Measurements from ENCODE around the gene OR8B2. TPM values are rescaled to one million over a fixed set of nuclear protein-coding genes. Genes with fewer than 3 reads are reported as not detected.
"Not testable (repeated sequence)": the region's sequence is repeated elsewhere in the genome, so short reads cannot be mapped to it uniquely, and the experiment has no call there.

OR8B2 gene, protein sequence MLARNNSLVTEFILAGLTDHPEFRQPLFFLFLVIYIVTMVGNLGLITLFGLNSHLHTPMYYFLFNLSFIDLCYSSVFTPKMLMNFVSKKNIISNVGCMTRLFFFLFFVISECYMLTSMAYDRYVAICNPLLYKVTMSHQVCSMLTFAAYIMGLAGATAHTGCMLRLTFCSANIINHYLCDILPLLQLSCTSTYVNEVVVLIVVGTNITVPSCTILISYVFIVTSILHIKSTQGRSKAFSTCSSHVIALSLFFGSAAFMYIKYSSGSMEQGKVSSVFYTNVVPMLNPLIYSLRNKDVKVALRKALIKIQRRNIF
- not detected for polyA plus RNA-seq

DNA sequence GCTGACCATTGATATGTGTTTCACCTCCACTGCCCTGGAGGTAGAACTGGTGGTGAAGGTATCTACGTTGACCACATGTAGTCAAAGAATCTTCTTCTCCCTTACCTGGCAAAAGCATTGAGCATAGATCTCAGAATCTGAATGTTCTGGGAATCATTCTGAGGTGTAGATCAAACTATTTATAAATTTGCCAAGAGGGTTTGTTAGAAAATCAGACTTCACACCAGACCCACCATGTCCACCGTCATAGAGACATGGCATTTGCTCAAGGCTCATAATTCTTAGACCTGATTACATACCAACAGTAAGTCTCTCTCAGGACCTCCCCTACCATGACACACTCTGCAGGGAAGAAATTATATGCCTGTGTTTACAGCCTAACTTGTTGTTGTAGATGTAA lies at the start of gene OR8B2:
Gene OR8B2, minus strand, starts transcription at position 101 of the 400 bp plus-strand sequence. CDS start 1,156 bp downstream, outside the sequence.
- no peaks in the 10 kb centered on the region for H3K9me3 ChIP-seq (ENCODE audit: control insufficient read depth in 2 of 2, insufficient read depth in 1 of 2, low read depth in 1 of 2, low read length in 1 of 2)
- no peak within 1 kb of the TSS for H3K27ac ChIP-seq (ENCODE audit: low read depth in 2 of 2, low read length in 1 of 2)
- H3K36me3 ChIP-seq (ENCODE audit: control insufficient read depth in 2 of 2, insufficient read depth in 2 of 2, low read length in 1 of 2) = no peaks in the 10 kb centered on the region
- no peak within 1 kb of the TSS for H3K4me3 ChIP-seq (ENCODE audit: low read depth in 1 of 2, low read length in 2 of 2)
- no peaks in the 10 kb centered on the region for H3K4me1 ChIP-seq (ENCODE audit: control insufficient read depth in 2 of 2, insufficient read depth in 2 of 2, low read length in 1 of 2)
- 80 to 88% methylated on average over 2 of the region's 2 CpGs for WGBS, 2 donors
- no peaks in the 10 kb centered on the region for H3K27me3 ChIP-seq (ENCODE audit: control insufficient read depth in 1 of 2, insufficient read depth in 2 of 2, low read length in 2 of 2)

DNA sequence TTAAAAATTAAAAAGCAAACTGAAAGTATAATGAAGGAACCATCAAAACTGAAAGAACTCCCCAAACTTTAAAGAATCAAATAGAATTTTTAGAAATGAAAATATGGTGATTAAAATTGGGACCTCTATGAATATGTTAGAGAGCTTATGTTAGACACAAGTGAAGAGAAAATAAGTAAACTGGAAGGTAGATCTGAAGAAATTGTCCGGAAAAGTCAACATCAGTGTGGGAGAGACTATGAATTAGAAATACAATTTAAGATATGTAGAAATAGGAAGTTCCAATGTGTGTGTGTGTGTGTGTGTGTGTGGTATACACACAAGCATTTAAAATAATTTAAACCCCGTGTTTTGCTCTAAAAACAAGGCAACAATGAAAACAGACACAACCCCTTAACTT lies 45.3 kb upstream of the OR8B2 start:
- no peaks in the 10 kb centered on the region for H3K27me3 ChIP-seq (ENCODE audit: control insufficient read depth in 1 of 2, insufficient read depth in 2 of 2, low read length in 2 of 2)
- H3K4me3 ChIP-seq (ENCODE audit: low read depth in 1 of 2, low read length in 2 of 2) = no peak overlapping the region
- no peaks in the 10 kb centered on the region for H3K9me3 ChIP-seq (ENCODE audit: control insufficient read depth in 2 of 2, insufficient read depth in 1 of 2, low read depth in 1 of 2, low read length in 1 of 2)
- no peaks in the 10 kb centered on the region for H3K36me3 ChIP-seq (ENCODE audit: control insufficient read depth in 2 of 2, insufficient read depth in 2 of 2, low read length in 1 of 2)
- 61 to 64% methylated on average over 2 of the region's 2 CpGs for WGBS, 2 donors
- no peak overlapping the region for H3K27ac ChIP-seq (ENCODE audit: low read depth in 2 of 2, low read length in 1 of 2)
- no peaks in the 10 kb centered on the region for H3K4me1 ChIP-seq (ENCODE audit: control insufficient read depth in 2 of 2, insufficient read depth in 2 of 2, low read length in 1 of 2)

- Histone ChIP-seq H3K4me3 (ENCODE audit: low read depth in 1 of 2, low read length in 2 of 2) (no peak within 1 kb of the TSS), H3K36me3 (ENCODE audit: control insufficient read depth in 2 of 2, insufficient read depth in 2 of 2, low read length in 1 of 2) (no peaks in the 10 kb centered on the region), H3K27ac (ENCODE audit: low read depth in 2 of 2, low read length in 1 of 2) (no peak within 1 kb of the TSS), H3K4me1 (ENCODE audit: control insufficient read depth in 2 of 2, insufficient read depth in 2 of 2, low read length in 1 of 2) (no peaks in the 10 kb centered on the region), H3K9me3 (ENCODE audit: control insufficient read depth in 2 of 2, insufficient read depth in 1 of 2, low read depth in 1 of 2, low read length in 1 of 2) (no peaks in the 10 kb centered on the region), H3K27me3 (ENCODE audit: control insufficient read depth in 1 of 2, insufficient read depth in 2 of 2, low read length in 2 of 2) (no peaks in the 10 kb centered on the region)
- 83 to 84% methylated on average over 2 of the region's 2 CpGs for WGBS, 2 donors
These were observed 40.2 kb upstream of the OR8B2 start, which contains the start of gene OR8B4 for GRCh38 chr11:124424384-124424921. TSS of gene OR8B4 (minus strand) at chr11:124424871. CDS start at chr11:124424871, 0 bp downstream.

DNA sequence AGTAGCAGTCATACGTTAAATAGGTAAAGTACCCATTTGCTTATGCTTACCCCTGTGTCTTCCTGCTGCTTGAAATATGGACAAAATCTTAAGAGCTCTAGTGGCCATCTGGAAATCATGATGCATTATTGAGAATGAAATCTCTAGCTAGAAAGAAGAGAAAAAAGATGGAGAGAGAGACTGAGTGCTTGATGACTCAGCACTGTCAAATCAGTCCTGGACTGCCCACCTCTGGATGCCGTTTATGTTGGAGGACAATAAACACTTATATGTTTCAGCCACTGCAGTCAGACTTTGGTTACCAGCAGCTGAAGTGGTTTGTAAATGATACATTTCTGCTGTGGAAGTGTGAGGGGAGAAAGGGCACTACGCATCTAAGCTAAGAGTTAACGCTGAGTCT lies 36.7 kb upstream of the OR8B2 start:
- H3K4me1 ChIP-seq (ENCODE audit: control insufficient read depth in 2 of 2, insufficient read depth in 2 of 2, low read length in 1 of 2) = no peaks in the 10 kb centered on the region
- H3K27ac ChIP-seq (ENCODE audit: low read depth in 2 of 2, low read length in 1 of 2) = no peak overlapping the region
- H3K36me3 ChIP-seq (ENCODE audit: control insufficient read depth in 2 of 2, insufficient read depth in 2 of 2, low read length in 1 of 2) = no peaks in the 10 kb centered on the region
- H3K4me3 ChIP-seq (ENCODE audit: low read depth in 1 of 2, low read length in 2 of 2) = no peak overlapping the region
- no peaks in the 10 kb centered on the region for H3K27me3 ChIP-seq (ENCODE audit: control insufficient read depth in 1 of 2, insufficient read depth in 2 of 2, low read length in 2 of 2)
- 75 to 82% methylated on average over 4 of the region's 4 CpGs for whole genome bisulfite sequencing, 2 donors
- no peaks in the 10 kb centered on the region for H3K9me3 ChIP-seq (ENCODE audit: control insufficient read depth in 2 of 2, insufficient read depth in 1 of 2, low read depth in 1 of 2, low read length in 1 of 2)

DNA sequence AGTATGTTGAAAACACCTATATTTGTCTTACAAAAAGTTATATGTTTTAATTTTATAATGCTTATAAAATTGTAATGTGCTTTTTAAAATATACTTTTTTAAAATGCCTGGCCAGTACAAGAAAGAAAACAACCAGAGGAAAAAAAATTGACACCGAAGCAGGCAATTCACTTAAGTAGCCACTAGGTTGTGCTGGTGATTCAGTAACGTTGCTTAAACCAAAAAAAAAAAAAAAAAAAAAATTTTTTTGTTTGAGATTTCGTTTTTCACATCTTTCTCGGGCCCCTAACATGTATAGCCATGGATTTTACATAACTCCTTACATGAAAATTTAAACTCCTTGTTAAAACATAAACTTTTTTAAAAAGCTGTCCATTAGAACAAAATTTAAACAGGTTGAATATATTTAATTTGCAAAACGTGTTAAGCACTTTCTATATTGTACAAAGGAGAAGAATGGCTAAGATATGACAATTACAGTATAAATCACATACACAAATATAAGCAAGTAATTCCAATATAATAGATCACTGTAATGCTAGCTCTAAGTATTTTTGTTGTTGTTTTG lies 31.1 kb upstream of the OR8B2 start:
- H3K27me3 ChIP-seq (ENCODE audit: control insufficient read depth in 1 of 2, insufficient read depth in 2 of 2, low read length in 2 of 2) = no peaks in the 10 kb centered on the region
- H3K36me3 ChIP-seq (ENCODE audit: control insufficient read depth in 2 of 2, insufficient read depth in 2 of 2, low read length in 1 of 2) = no peaks in the 10 kb centered on the region
- WGBS, 2 donors = 17 to 19% methylated on average over 5 of the region's 5 CpGs
- H3K27ac ChIP-seq (ENCODE audit: low read depth in 2 of 2, low read length in 1 of 2) = no peak overlapping the region
- H3K4me3 ChIP-seq (ENCODE audit: low read depth in 1 of 2, low read length in 2 of 2) = no peak overlapping the region
- H3K9me3 ChIP-seq (ENCODE audit: control insufficient read depth in 2 of 2, insufficient read depth in 1 of 2, low read depth in 1 of 2, low read length in 1 of 2) = no peaks in the 10 kb centered on the region
- no peaks in the 10 kb centered on the region for H3K4me1 ChIP-seq (ENCODE audit: control insufficient read depth in 2 of 2, insufficient read depth in 2 of 2, low read length in 1 of 2)

DNA sequence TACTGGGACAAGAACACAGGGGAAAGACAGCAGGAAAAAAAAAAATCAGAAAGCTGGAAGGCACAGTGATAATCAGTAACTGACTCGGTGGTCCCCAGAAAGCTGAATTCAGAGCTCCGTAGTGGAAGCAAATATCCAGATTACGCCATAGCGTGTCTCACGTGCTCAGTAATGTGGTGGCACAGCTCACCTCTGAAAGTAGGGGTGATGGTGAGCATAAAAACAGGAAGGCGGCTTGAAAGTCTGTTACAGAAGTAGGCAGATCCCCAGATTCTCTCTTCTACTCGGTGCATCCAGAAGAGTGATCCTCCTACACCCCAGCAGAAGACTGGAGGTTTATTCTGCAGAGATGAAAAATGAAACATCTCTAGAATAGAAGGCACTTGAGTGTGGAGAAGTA lies 25.6 kb upstream of the OR8B2 start:
- Histone ChIP-seq H3K36me3 (ENCODE audit: control insufficient read depth in 2 of 2, insufficient read depth in 2 of 2, low read length in 1 of 2) (no peaks in the 10 kb centered on the region), H3K4me3 (ENCODE audit: low read depth in 1 of 2, low read length in 2 of 2) (no peak overlapping the region), H3K9me3 (ENCODE audit: control insufficient read depth in 2 of 2, insufficient read depth in 1 of 2, low read depth in 1 of 2, low read length in 1 of 2) (no peaks in the 10 kb centered on the region), H3K27ac (ENCODE audit: low read depth in 2 of 2, low read length in 1 of 2) (no peak overlapping the region), H3K4me1 (ENCODE audit: control insufficient read depth in 2 of 2, insufficient read depth in 2 of 2, low read length in 1 of 2) (no peaks in the 10 kb centered on the region), H3K27me3 (ENCODE audit: control insufficient read depth in 1 of 2, insufficient read depth in 2 of 2, low read length in 2 of 2) (no peaks in the 10 kb centered on the region)
- 76 to 84% methylated on average over 7 of the region's 7 CpGs for WGBS, 2 donors

GRCh38 chr11:124405581-124405980 lies 21.3 kb upstream of the OR8B2 start:
- 51 to 56% methylated on average over 2 of the region's 2 CpGs for WGBS, 2 donors

GRCh38 chr11:124403186-124403585 lies 18.9 kb upstream of the OR8B2 start:
- WGBS, 2 donors = 93 to 95% methylated on average over 14 to 26 of the region's 27 CpGs

More at GRCh38 chr11:124405581-124405980, 21.3 kb upstream of the OR8B2 start:
- Histone ChIP-seq H3K36me3 (ENCODE audit: control insufficient read depth in 2 of 2, insufficient read depth in 2 of 2, low read length in 1 of 2) (no peaks in the 10 kb centered on the region), H3K4me1 (ENCODE audit: control insufficient read depth in 2 of 2, insufficient read depth in 2 of 2, low read length in 1 of 2) (no peaks in the 10 kb centered on the region), H3K9me3 (ENCODE audit: control insufficient read depth in 2 of 2, insufficient read depth in 1 of 2, low read depth in 1 of 2, low read length in 1 of 2) (no peaks in the 10 kb centered on the region), H3K4me3 (ENCODE audit: low read depth in 1 of 2, low read length in 2 of 2) (no peak overlapping the region), H3K27me3 (ENCODE audit: control insufficient read depth in 1 of 2, insufficient read depth in 2 of 2, low read length in 2 of 2) (no peaks in the 10 kb centered on the region), H3K27ac (ENCODE audit: low read depth in 2 of 2, low read length in 1 of 2) (no peak overlapping the region)

GRCh38 chr11:124402326-124402922 lies 18.1 kb upstream of the OR8B2 start:
- no peaks in the 10 kb centered on the region for H3K36me3 ChIP-seq (ENCODE audit: control insufficient read depth in 2 of 2, insufficient read depth in 2 of 2, low read length in 1 of 2)
- no peaks in the 10 kb centered on the region for H3K4me1 ChIP-seq (ENCODE audit: control insufficient read depth in 2 of 2, insufficient read depth in 2 of 2, low read length in 1 of 2)
- H3K4me3 ChIP-seq (ENCODE audit: low read depth in 1 of 2, low read length in 2 of 2) = no peak overlapping the region
- H3K27me3 ChIP-seq (ENCODE audit: control insufficient read depth in 1 of 2, insufficient read depth in 2 of 2, low read length in 2 of 2) = no peaks in the 10 kb centered on the region
- 32 to 42% methylated on average over 8 of the region's 8 CpGs for WGBS, 2 donors
- no peaks in the 10 kb centered on the region for H3K9me3 ChIP-seq (ENCODE audit: control insufficient read depth in 2 of 2, insufficient read depth in 1 of 2, low read depth in 1 of 2, low read length in 1 of 2)
- no peak overlapping the region for H3K27ac ChIP-seq (ENCODE audit: low read depth in 2 of 2, low read length in 1 of 2)

More at GRCh38 chr11:124403186-124403585, 18.9 kb upstream of the OR8B2 start:
- H3K27ac ChIP-seq (ENCODE audit: low read depth in 2 of 2, low read length in 1 of 2); H3K27me3 ChIP-seq (ENCODE audit: control insufficient read depth in 1 of 2, insufficient read depth in 2 of 2, low read length in 2 of 2); H3K36me3 ChIP-seq (ENCODE audit: control insufficient read depth in 2 of 2, insufficient read depth in 2 of 2, low read length in 1 of 2); H3K9me3 ChIP-seq (ENCODE audit: control insufficient read depth in 2 of 2, insufficient read depth in 1 of 2, low read depth in 1 of 2, low read length in 1 of 2); H3K4me1 ChIP-seq (ENCODE audit: control insufficient read depth in 2 of 2, insufficient read depth in 2 of 2, low read length in 1 of 2); H3K4me3 ChIP-seq (ENCODE audit: low read depth in 1 of 2, low read length in 2 of 2): not testable (repeated sequence)

Measured in esophagus (tissue), 2 donors.